IPS-18c (cell line): ENCODE data around the gene AMFR.

Source experiments
- H3K4me3 ChIP-seq: 2 replicates; pipeline ENCODE4 v1.7.0; 2013; ENCODE audit warnings: low read depth, mild to moderate bottlenecking, low read length, moderate library complexity; ENCODE audit not compliant: insufficient read depth
- H3K9me3 ChIP-seq: one replicate; pipeline ENCODE4 v1.6.1; 2013; ENCODE audit warnings: mild to moderate bottlenecking, low read length, moderate library complexity; ENCODE audit not compliant: control insufficient read depth, insufficient read depth

The AMFR gene

GRCh38 chr16:56372013-56372634 lies 53.2 kb downstream of the AMFR start:
- no peaks in the 10 kb centered on the region for H3K9me3 ChIP-seq
- no peak overlapping the region for H3K4me3 ChIP-seq

- H3K4me3 ChIP-seq = no peak overlapping the region
Observed at GRCh38 chr16:56371660-56371937, 53.7 kb downstream of the AMFR start.

DNA sequence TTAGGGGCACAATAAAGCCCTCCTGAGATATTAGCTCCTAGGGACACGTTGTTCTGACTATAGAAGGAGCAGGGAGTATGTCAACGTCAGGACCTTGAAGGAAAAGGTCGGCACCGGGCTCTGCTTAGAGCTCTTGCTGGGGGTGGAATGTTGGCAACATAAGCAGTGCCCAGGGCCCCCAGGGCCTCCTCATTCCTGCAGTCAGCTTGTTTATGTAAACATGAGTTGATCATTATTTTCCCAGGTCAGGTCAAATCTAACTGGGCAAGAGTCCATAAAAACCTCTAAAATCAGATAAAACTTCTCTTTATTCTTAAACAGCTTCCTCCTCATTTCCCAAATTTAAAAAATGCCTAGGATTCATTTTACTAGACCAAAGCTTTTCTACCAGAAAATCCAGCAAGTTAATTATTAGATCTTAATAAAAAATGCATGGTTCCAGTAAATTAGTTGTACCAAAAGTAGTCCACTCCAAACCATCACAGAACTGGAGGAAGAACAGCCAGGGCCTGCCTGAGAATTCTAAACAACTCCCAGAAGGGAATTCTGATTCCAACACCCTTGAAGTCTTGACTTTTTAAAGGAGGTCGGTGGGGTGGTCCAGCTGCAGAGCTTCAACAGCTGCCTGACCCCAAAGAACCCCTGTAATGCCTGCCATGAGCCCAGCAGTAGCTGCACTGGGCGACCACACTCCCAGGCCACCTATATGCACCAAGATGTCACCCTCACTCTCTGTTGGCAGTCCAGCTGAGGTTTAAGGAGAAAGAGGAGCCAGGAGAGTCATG lies 54.3 kb downstream of the AMFR start:
- H3K9me3 ChIP-seq = no peaks in the 10 kb centered on the region
- H3K4me3 ChIP-seq = no peak overlapping the region

More at GRCh38 chr16:56371660-56371937, 53.7 kb downstream of the AMFR start:
- H3K9me3 ChIP-seq = no peaks in the 10 kb centered on the region

- H3K9me3 ChIP-seq = no peaks in the 10 kb centered on the region
- H3K4me3 ChIP-seq = no peak overlapping the region
Observed at GRCh38 chr16:56370185-56370874, 55.0 kb downstream of the AMFR start.

- Histone ChIP-seq H3K4me3 (no peak overlapping the region), H3K9me3 (no peaks in the 10 kb centered on the region)
Observed at GRCh38 chr16:56369202-56369601, 56.1 kb downstream of the AMFR start.

DNA sequence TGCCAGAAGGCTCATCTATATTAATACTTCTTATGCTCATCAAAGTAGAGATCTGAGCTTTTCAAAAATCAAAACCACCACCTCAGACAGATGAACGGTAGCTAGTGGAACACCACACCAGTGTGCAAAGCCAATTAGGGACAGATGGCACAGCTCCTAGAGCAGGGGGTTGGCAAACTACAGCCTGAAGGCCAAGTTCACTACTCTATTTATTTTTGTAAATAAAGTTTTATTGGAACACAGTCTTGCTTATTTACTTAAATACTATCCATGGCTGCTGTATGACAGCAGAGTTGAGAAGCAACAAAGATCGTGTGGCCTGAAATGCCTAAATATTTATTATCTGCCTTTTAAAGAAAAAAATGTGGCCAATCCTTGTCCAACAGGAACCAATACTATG lies 56.8 kb downstream of the AMFR start:
- Histone ChIP-seq H3K9me3 (no peaks in the 10 kb centered on the region), H3K4me3 (no peak overlapping the region)

DNA sequence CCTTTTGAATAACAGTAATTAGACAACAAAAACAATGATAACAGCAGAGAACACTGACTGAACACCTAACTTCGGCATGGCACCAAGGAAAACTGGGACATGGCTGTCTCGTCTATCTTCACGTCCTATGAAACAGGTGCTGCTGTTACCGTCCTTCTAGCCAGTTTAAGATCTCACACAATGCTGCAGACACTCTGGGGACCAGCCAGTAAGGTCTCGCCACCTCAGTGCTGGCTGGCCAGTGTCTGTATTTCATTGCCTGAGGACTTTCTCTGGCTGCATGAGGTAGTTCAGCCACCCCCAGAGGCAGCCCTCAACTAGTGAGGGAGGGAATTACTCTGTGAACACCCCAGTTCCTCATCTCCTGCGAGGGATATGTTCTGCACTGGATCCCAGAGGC lies 57.6 kb downstream of the AMFR start:
- no peaks in the 10 kb centered on the region for H3K9me3 ChIP-seq

DNA sequence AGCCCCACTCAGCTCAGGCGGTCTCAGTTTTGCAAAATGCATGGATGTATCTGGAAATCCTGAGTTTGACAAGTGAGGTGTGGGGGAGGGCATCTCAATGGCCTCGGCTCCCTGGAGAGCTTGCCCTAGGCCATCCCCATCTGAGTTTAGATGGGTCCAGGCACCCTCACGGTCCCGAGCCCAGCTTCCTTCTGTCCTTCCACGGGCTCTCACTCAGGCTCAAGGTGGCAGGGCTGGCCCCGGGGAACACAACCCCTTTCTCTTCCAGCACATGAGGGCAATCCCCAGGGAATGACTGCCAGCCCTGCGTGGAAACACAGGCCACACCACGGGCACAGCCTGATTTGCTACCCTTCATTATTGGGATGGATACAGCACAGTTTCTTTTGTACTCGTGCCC lies 58.4 kb downstream of the AMFR start:
- H3K9me3 ChIP-seq = no peaks in the 10 kb centered on the region
- no peak overlapping the region for H3K4me3 ChIP-seq

More for the DNA sequence above, 57.6 kb downstream of the AMFR start:
- no peak overlapping the region for H3K4me3 ChIP-seq

DNA sequence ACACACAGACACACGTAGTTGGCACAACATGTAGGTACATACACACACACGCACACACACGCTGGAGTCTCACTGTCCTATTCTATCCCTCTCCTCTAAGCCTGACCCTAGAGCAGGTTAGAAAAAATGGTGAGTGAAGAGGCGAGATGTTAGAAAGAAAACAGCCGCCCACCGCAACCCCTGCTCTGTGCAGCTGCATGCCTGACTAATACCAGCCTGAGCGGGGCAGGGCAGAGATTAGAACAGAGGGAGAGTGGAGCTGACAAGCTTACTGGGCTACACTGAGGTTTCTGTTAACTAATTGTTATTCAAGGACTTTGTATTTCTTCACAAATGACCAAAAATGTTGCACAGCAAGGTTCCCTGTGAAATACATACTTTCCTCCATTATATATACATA lies 59.8 kb downstream of the AMFR start:
- H3K4me3 ChIP-seq = no peak overlapping the region
- H3K9me3 ChIP-seq = no peaks in the 10 kb centered on the region

DNA sequence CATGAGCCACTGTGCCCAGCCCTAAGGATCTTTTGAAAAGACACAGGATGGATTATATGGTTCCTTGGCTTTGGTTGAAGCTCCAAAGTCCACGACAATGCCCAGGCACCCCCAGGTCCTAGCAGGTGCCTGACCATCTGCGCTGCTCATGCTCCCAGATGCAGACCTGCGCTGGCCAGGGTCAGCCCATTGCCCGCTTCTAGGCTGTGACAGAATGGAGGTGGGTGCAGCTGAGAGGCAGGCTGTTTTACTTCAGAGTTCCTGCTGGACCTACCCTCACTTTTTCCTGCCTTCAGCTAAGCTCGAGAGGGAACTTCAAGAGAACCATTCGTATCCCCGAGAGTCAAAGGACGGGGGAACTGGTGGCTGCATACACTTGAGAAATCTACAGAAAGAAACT lies 60.5 kb downstream of the AMFR start:
- no peaks in the 10 kb centered on the region for H3K9me3 ChIP-seq
- no peak overlapping the region for H3K4me3 ChIP-seq

GRCh38 chr16:56363781-56364565 lies 61.4 kb downstream of the AMFR start:
- H3K4me3 ChIP-seq = no peak overlapping the region
- no peaks in the 10 kb centered on the region for H3K9me3 ChIP-seq

GRCh38 chr16:56363181-56363716 lies 62.1 kb downstream of the AMFR start:
- Histone ChIP-seq H3K4me3 (no peak overlapping the region), H3K9me3 (no peaks in the 10 kb centered on the region)

GRCh38 chr16:56362706-56363105 lies 62.6 kb downstream of the AMFR start:
- Histone ChIP-seq H3K9me3 (peaks cover 2% of the 10 kb centered on the region), H3K4me3 (no peak overlapping the region)

DNA sequence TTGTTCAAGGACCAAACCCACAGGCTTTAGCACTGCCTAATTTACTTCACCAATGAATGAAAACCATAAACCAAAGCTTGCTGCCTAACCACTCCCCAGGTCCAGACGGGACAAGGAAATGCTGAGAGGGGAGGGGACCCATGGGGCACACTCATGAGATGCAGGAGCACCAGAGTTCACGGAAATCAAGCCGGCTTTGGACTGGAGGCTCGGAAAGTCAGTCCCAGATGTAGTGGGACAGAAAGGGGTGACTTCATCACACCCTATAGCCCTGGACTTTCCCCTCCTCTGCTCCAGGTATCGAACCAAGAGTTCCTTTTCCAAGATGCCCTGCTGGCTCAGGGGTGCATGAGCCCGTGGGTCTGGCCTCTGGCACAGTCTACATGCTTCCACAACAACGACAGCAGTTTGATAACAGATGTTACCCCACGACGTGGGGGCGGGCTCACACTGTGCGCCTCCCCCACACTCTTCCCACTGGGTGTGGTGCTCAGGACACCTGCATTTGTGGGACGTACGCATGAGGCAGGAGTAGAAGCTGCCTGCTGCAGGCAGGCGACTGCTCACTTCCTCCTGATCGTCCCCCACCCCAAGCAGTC lies 63.2 kb downstream of the AMFR start:
- H3K9me3 ChIP-seq = peaks cover 2% of the 10 kb centered on the region
- H3K4me3 ChIP-seq = no peak overlapping the region

- Histone ChIP-seq H3K9me3 (peaks cover 2% of the 10 kb centered on the region), H3K4me3 (no peak overlapping the region)
Observed at GRCh38 chr16:56360117-56361008, 65.0 kb downstream of the AMFR start.

- H3K4me3 ChIP-seq = no peak overlapping the region
- peaks cover 2% of the 10 kb centered on the region for H3K9me3 ChIP-seq
Observed at GRCh38 chr16:56357765-56358322, 67.5 kb downstream of the AMFR start.
